GM19395 (cell line): ENCODE results near the gene ADCY5.

ENCODE experiments used
- ATAC-seq: cut with Tn5 transposase; IDR thresholded peaks from one replicate; pipeline ENCODE4 v1.9.1; 2021; ENCODE audit warnings: mild to moderate bottlenecking, moderate library complexity; ENCODE audit not compliant: unreplicated experiment

ADCY5 gene

DNA sequence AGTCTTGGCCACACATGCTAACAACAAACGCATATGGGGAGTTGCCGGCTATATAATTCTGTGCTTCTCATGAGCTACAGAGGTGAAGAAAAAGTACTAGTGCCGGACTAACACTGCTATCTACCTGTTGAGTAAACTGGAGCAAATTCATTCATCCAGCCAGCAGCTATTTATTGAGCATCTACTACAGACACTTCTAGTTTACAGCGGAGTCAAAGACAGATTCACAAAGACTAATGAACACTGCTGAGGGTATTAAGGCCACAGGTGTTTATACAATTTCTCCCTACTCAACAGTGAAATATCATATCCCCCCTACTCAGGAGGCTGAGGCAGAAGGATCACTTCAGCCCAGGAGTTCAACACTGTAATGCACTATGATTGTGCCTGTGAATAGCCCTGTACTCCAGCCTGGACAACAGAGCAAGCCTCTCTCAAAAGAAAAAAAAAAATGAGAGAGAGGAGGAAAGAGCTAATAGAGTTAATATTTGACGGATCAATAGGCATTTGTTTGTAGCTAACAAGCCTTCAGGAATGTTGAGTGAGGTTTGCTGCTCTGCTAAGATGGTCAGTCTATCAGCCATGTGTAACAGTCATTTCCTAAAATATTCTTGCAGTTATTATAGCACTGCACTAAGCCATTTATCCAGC is 17.8 kb downstream of the ADCY5 start:
- no peak for ATAC-seq

- no peak for ATAC-seq
Measured at GRCh38 chr3:123430266-123430665, 18.6 kb downstream of the ADCY5 start.

DNA sequence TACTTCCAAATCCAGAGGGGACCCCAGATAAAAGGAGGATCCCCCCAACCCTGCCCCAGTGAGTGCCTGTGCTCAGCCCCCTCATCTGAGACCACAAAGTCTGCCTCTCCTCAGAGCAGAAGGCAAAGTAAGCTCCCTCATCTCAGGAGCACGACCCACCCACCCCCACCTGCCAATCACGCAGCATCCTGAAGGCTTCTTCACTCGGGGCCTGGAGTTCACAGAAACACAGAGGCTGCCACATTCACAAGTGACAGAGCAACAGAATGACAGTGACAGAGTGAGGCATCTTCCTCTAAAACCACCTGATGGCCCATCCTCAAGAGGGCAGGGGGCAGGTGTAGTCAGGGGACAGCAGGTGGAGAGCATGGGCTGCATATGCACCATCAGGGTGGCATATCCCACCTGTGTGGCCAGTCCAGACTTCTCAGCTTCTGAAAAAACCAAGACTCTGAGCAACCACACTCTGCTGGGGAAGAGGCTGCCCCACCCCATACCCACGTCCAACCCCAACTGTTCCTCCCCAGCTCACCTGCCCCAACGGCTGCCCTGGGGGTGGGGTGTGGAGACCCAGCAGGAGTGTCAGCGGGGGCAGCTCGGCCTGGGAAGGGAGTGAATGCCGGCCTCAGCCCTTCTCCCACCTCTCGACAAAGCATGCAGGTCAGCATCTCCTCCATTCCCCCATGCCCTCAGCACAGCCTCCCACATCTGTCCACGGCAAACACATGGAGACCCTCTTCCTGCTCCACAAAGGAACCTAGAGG is 19.3 kb downstream of the ADCY5 start:
- ATAC-seq: no peak

DNA sequence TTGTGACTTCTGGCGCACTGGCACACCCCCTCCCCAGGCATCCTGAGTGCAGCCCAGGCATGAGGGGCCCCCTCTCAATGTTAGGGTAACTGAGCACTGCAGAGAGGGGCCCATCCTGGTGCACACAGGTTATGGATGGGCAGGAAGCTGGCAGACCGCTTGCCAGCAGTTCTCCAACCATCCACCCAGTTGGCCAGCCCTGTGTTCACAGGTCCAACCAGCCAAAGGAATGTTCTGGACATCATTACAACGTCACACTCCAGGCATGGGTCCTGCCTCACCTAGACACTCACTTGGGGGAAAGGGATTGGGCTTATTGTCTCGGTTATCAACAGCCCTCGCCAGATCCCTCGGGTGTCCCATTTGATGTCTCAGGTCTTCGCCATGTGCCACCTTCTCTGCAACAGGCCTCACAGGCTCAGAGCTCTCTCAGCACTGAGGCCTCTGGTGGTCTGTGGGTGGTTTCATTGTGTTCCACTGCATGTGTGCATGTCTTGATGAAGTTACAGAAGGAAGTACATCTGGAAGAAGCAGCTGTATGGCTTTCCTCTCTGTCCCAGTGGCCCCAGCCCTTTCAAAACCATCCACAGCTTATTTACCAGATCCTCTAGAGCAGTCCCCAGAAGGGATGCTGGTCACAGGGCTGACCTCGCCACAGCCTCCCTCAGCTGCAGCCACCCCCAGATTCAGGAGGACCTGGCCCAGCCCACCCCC is 23.7 kb downstream of the ADCY5 start:
- no peak for ATAC-seq

DNA sequence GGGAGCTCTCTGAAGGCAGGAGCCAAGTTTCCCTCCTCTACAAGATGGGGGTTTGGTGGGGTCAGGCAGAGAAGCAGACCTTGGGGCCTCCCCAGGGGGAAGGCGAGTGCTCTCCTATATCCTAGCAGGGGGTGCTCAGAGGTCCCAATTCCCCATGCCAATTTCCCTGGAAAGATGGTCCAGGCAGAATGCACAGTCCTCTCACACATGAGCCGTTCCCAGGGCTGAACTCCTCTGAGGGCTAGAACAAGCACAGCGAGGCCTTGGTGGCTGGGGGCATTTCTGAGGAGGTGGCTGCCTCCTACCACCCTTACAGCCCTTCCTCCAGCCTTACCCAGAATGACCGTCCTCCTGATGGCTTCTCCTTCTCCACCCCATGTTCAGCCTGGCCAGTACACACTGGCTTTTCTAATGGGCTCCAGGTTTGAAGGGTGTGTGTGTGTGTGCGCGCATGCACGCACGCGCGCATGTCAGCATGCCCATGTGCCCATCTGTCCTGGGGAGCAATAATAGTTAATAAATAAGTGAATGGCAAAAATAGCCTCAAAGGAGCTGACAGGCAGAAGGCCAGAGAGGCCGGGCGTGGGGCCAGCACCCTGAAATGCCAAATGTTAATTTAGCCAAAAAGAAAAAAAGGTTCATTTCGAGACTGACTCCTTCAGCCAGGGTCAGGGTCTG is 24.4 kb downstream of the ADCY5 start:
- no peak for ATAC-seq

DNA sequence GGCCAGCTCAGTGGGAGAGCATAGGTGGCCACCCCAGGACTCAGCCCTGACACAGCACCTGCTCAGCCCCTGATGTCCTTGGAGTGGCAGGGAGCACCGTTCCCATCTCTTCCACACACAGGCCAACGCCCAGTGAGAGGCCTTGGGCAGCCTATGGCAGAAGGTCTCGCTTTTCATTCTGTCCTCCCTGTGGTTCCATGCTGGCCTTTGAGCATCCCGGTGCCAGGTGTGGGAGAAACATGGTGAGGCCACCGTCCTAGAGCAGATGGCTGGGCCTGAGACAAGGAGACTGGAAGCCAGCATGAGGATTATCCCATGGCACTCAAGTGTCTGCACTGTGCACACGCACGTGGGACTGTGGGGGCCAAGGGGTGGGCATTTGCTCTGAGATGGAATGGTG is 25.1 kb downstream of the ADCY5 start:
- ATAC-seq: no peak

DNA sequence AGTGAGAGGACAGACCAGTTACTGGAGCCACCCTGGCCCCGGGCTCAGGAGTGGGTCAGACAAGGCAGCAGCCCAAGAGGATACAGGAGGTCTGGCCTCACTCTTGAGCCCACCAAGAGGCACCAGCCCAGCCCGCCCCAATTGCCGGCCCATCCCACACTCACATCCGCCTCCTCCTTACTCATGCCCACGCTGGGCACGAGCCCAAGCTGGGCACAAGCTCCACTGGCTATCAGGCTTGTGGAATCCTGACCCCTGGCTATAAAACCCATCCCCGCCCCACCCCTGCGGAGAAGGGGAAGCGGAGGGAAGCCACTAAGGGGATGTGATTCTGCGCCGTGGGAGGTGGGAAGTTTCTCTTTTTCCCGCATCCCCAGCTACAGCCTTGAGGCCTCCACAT is 25.9 kb downstream of the ADCY5 start:
- no peak for ATAC-seq

DNA sequence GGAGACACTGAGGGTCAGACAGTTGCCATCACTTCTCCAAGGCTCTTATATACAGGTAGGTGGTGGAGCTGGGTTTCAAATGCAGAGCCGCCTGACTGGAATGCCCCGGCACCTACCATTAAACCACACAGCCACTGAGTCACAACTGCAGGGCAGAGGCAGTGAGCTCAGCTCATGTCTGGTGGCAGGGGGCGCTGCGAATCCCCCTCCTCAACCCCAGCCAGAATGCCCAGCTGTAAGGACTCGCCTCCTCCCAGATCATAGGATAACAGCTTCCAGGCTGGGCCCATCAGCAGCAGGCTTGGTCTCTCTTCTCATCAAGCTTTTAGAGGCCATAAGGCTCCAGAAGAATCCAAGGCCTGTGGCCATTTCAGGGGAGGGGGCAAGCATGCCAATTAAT is 26.4 kb downstream of the ADCY5 start:
- ATAC-seq: no peak

- ATAC-seq: no peak
Measured at GRCh38 chr3:123421353-123422174, 27.3 kb downstream of the ADCY5 start.

GRCh38 chr3:123420416-123420968 is 28.4 kb downstream of the ADCY5 start:
- ATAC-seq: no peak

GRCh38 chr3:123419850-123420297 is 29.0 kb downstream of the ADCY5 start:
- ATAC-seq: no peak

DNA sequence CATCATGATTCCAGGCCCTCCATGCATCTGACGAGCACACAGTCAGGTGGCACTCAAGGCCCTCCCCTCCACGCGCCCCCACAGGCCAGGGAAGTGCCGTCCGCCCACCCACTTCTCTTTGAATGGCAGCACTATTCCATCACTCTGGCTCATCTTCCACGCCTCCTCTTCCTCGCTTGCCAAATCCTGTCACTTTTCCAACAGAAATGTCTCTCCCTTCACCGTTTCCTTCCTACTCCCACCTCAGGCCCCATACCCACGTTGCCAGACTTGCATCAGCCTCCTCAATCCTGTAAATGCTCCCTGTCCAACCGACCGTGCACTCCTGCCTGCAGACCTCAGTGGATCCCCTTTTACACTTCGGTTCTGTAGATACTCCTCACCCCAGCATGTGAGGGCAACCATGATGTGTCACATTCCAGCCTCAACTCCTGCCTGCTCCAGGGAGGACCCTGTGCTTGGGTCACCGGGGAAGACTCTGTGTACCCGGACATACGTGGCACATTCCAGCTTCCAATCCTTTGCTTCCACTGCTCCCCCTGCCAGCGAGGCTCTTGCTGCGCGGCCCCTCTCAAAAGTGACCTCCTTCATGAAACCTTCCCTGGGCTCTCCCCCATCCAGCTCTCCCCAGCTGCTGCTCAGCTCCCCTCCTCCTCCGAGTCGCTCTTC is 29.6 kb downstream of the ADCY5 start:
- no peak for ATAC-seq

GRCh38 chr3:123416647-123417046 is 32.2 kb downstream of the ADCY5 start:
- no peak for ATAC-seq

- ATAC-seq: no peak
Measured at GRCh38 chr3:123416173-123416572, 32.7 kb downstream of the ADCY5 start.

- ATAC-seq: no peak
Measured at GRCh38 chr3:123414973-123415775, 33.7 kb downstream of the ADCY5 start.

DNA sequence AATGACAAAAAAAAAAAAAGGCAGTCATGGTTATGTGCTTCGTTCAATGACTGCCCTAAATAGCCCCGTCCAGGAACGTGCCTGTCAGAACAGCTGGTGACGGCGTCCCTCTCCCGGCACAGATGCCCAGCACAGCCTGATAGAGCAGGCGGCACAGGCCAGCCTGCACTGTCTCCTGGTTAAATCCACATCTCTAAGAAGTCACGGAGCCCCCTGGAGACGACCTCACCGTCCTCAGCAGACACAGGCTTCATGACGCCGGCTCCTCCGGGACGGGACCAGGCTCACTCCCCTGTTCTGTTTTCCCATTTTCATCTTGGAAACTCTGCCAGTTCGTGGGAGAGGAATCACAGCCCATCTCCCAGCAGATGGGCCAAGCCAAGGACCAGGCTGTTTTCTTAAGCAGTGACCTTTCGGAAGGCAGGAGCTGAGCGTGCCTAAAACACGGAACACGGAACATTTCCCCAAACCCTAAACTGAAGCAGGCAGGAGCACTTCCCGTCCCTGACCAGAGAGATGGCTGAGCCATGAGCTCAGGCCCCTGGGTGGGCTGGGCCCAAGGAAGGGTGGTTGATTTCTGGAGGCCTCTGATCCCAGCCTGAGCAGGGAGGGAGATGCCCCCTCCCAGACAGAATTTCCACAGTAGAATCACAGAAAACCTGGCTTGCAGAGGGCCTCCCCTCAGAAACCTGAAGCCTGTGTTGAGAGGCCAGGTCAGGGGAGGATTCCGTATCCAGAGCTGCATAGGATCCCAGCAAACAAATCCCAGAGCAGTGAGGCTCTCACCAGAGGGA is 35.9 kb downstream of the ADCY5 start:
- ATAC-seq: no peak

- ATAC-seq: no peak
Measured at GRCh38 chr3:123412076-123412475, 36.8 kb downstream of the ADCY5 start.
